Breast epithelium (tissue), 4 donors: ENCODE data around the gene LYZ. TPM values are rescaled to one million over a fixed set of nuclear protein-coding genes. Genes with fewer than 3 reads are reported as not detected.

Experiments
- DNase-seq, 2 donors: peaks; one replicate each; pipeline ENCODE4 v3.0.0-alpha.2; 2019; ENCODE audit warnings: low spot score in 2 of 2
- H3K27ac ChIP-seq, 2 donors: fragments of 200-600 bp; sonication (generic) in 1 of 2; one replicate each; pipeline ENCODE4 v1.5.1; 2016 to 2019; ENCODE audit warnings: mild to moderate bottlenecking in 1 of 2
- H3K27me3 ChIP-seq, 2 donors: fragments of 200-600 bp; sonication (generic) in 1 of 2; one replicate each; pipeline versions ENCODE4 v1.5.1 to v1.6.0; 2017 to 2019; ENCODE audit warnings: control low read depth in 1 of 2, mild to moderate bottlenecking in 1 of 2
- H3K36me3 ChIP-seq: fragments of 200-600 bp; one replicate; pipeline ENCODE4 v1.5.1; 2019
- H3K4me1 ChIP-seq, 2 donors: fragments of 200-600 bp; sonication (generic); one replicate each; pipeline ENCODE4 v1.5.1; 2016 to 2019; ENCODE audit warnings: control low read depth in 1 of 2
- H3K4me3 ChIP-seq, 3 donors: fragments of 200-600 bp; sonication (generic); 1 replicate in 2 of 3; 2 replicates in 1 of 3; pipeline ENCODE4 v1.5.1; 2016 to 2019; ENCODE audit warnings: mild to moderate bottlenecking in 3 of 3, moderate library complexity in 2 of 3
- H3K9me3 ChIP-seq, 2 donors: fragments of 200-600 bp; sonication (generic) in 1 of 2; one replicate each; pipeline ENCODE4 v1.5.1; 2016 to 2019; ENCODE audit warnings: control low read depth in 1 of 2
- CTCF ChIP-seq, 3 donors: fragments of 450-650 bp; IDR thresholded peaks; one replicate each; pipeline ENCODE4 v1.5.1; 2016 to 2017; ENCODE audit warnings: antibody characterized with exemption in 3 of 3, mild to moderate bottlenecking in 3 of 3, moderate library complexity in 3 of 3
- POLR2A ChIP-seq: fragments of 450-650 bp; IDR thresholded peaks from one replicate; pipeline ENCODE4 v1.6.1; 2016; ENCODE audit warnings: antibody characterized with exemption, mild to moderate bottlenecking, moderate library complexity
- POLR2AphosphoS5 ChIP-seq, 3 donors: sonication (generic); formaldehyde crosslinking; IDR thresholded peaks; one replicate each; pipeline ENCODE4 v1.6.1; 2017; ENCODE audit warnings: antibody characterized with exemption in 3 of 3
- intact Hi-C: fragments of 100-400 bp; cut with DNase I; formaldehyde crosslinking; loops from one replicate; pipeline ENCODE4 v1.15.1; 2023; ENCODE audit warnings: low total_unique reads
- total RNA-seq, 3 donors: library from RNA; depleted of rRNA; stranded (reverse); fragments of >200 nt; gene quantifications; one replicate each; pipeline ENCODE4 v1.1.0, GENCODE V29; 2016

LYZ gene
- total RNA-seq, 3 donors from 2014 or later: 13.4 to 99.9 (median 57.1) TPM

- Histone ChIP-seq H3K36me3 (peaks cover 4% of the 10 kb centered on the region), H3K27ac (no peak overlapping the region), H3K4me3 (no peak overlapping the region), H3K4me1 (no peaks in the 10 kb centered on the region), H3K27me3 (no peaks in the 10 kb centered on the region), H3K9me3 (no peaks in the 10 kb centered on the region)
- DNase-seq: no peak
- intact Hi-C loops: loop anchor here (2.0 kb wide), 1 partner anchor 57 kb away; no protein-coding TSS in a partner anchor
- TF ChIP-seq POLR2A: no peak
- TF ChIP-seq POLR2AphosphoS5 (IDR thresholded peaks at IDR 0.05): no peak
- TF ChIP-seq CTCF (IDR thresholded peaks at IDR 0.05): no peak
Observed at GRCh38 chr12:69389831-69390230, 41.6 kb downstream of the LYZ start.

- intact Hi-C loops: no loop called here
- Histone ChIP-seq H3K27ac (no peak overlapping the region), H3K9me3 (peaks cover 0 to 4% of the 10 kb centered on the region in 2 donors), H3K36me3 (peaks cover 4% of the 10 kb centered on the region), H3K27me3 (no peaks in the 10 kb centered on the region), H3K4me3 (no peak overlapping the region), H3K4me1 (no peaks in the 10 kb centered on the region)
- no peak for DNase-seq
- TF ChIP-seq POLR2A (no peak), POLR2AphosphoS5 (IDR thresholded peaks at IDR 0.05) (no peak), CTCF (IDR thresholded peaks at IDR 0.05) (no peak)
Observed at GRCh38 chr12:69392179-69392928, 44.2 kb downstream of the LYZ start.

- intact Hi-C loops: loop anchor here (1.0 kb wide), 1 partner anchor 10 kb away; no protein-coding TSS in a partner anchor
- H3K36me3 ChIP-seq: no peaks in the 10 kb centered on the region
- no peak for DNase-seq
- no peak for TF ChIP-seq POLR2AphosphoS5 (IDR thresholded peaks at IDR 0.05)
- TF ChIP-seq POLR2A: no peak
- no peak for TF ChIP-seq CTCF (IDR thresholded peaks at IDR 0.05)
- H3K4me3 ChIP-seq: no peak overlapping the region
- no peaks in the 10 kb centered on the region for H3K4me1 ChIP-seq
- no peak overlapping the region for H3K27ac ChIP-seq
- no peaks in the 10 kb centered on the region for H3K27me3 ChIP-seq
- peaks cover 0 to 4% of the 10 kb centered on the region in 2 donors for H3K9me3 ChIP-seq
Observed at GRCh38 chr12:69396041-69396440, 47.9 kb downstream of the LYZ start.

GRCh38 chr12:69396963-69397362 lies 48.8 kb downstream of the LYZ start:
- DNase-seq: no peak
- TF ChIP-seq POLR2A (no peak), CTCF (IDR thresholded peaks at IDR 0.05) (no peak), POLR2AphosphoS5 (IDR thresholded peaks at IDR 0.05) (no peak)
- Histone ChIP-seq H3K36me3 (no peaks in the 10 kb centered on the region), H3K4me3 (no peak overlapping the region), H3K4me1 (no peaks in the 10 kb centered on the region), H3K27me3 (no peaks in the 10 kb centered on the region), H3K9me3 (peaks cover 0 to 4% of the 10 kb centered on the region in 2 donors), H3K27ac (no peak overlapping the region)
- intact Hi-C loops: loop anchor here (1.0 kb wide), 1 partner anchor 11 kb away; no protein-coding TSS in a partner anchor

GRCh38 chr12:69397978-69398377 lies 49.8 kb downstream of the LYZ start:
- Histone ChIP-seq H3K9me3 (peaks cover 0 to 4% of the 10 kb centered on the region in 2 donors), H3K36me3 (no peaks in the 10 kb centered on the region), H3K4me3 (no peak overlapping the region), H3K27me3 (no peaks in the 10 kb centered on the region), H3K4me1 (no peaks in the 10 kb centered on the region), H3K27ac (no peak overlapping the region)
- DNase-seq: no peak
- no peak for TF ChIP-seq CTCF (IDR thresholded peaks at IDR 0.05)
- TF ChIP-seq POLR2AphosphoS5 (IDR thresholded peaks at IDR 0.05): no peak
- TF ChIP-seq POLR2A: no peak
- intact Hi-C loops: no loop called here
